ENCODE measurements around the gene RAB32. TPM values are rescaled to one million over a fixed set of nuclear protein-coding genes. Genes with fewer than 3 reads are reported as not detected.

Gene RAB32
- total RNA-seq, 2 donors from 2014 or later, result 19.8 to 20.5 TPM

DNA sequence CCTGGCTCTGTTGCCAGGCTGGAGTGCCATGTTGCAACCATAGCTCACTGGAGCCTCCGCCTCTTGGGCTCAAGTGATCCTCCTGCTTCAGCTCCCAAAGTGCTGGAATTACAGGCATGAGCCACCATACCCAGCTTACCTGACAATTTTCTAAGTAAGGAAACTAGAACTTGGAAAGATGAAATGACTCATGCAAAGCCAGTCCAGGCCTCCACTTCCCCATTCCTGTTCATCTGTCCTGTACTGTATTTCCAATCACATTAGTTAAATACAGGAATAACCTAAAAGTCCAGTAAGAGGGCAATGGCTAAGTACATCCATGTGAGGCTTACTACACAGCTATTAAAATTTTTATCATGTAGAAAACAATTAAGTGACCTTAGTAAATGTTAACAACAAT is 46.9 kb downstream of the RAB32 start:
- Mint-ChIP-seq H3K4me3 (no peak overlapping the region), H3K27ac (no peak overlapping the region), H3K36me3 (ENCODE audit: low read depth) (no peaks in the 10 kb centered on the region), H3K27me3 (ENCODE audit: insufficient read depth) (peaks cover 8% of the 10 kb centered on the region), H3K9me3 (no peaks in the 10 kb centered on the region), H3K4me1 (no peaks in the 10 kb centered on the region)
- H3K4me1 ChIP-seq (ENCODE audit: control insufficient read depth, insufficient read depth, low read length), result no peaks in the 10 kb centered on the region
- 90 to 100% methylated on average over 1 of the region's 1 CpG for WGBS, 2 experiments (ENCODE audit: insufficient coverage in 1 of 2, insufficient read length in 1 of 2)
- no peaks in the 10 kb centered on the region for H3K27me3 ChIP-seq (ENCODE audit: control insufficient read depth, insufficient read depth, low read length, poor library complexity, severe bottlenecking)
- H3K9me3 ChIP-seq (ENCODE audit: control insufficient read depth, low read length), result no peaks in the 10 kb centered on the region
- TF ChIP-seq, protein P1, sequence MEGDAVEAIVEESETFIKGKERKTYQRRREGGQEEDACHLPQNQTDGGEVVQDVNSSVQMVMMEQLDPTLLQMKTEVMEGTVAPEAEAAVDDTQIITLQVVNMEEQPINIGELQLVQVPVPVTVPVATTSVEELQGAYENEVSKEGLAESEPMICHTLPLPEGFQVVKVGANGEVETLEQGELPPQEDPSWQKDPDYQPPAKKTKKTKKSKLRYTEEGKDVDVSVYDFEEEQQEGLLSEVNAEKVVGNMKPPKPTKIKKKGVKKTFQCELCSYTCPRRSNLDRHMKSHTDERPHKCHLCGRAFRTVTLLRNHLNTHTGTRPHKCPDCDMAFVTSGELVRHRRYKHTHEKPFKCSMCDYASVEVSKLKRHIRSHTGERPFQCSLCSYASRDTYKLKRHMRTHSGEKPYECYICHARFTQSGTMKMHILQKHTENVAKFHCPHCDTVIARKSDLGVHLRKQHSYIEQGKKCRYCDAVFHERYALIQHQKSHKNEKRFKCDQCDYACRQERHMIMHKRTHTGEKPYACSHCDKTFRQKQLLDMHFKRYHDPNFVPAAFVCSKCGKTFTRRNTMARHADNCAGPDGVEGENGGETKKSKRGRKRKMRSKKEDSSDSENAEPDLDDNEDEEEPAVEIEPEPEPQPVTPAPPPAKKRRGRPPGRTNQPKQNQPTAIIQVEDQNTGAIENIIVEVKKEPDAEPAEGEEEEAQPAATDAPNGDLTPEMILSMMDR (conservative IDR thresholded peaks at IDR 0.05), result no peak
- no peaks in the 10 kb centered on the region for H3K36me3 ChIP-seq (ENCODE audit: control insufficient read depth, insufficient read depth, low read length)
- no peak overlapping the region for H3K27ac ChIP-seq (ENCODE audit: low read depth, low read length)
- H3K9ac ChIP-seq (ENCODE audit: extremely low read depth, low read length, poor library complexity, severe bottlenecking), result no peak overlapping the region
- no peak for DNase-seq
- no peak overlapping the region for H3K4me3 ChIP-seq (ENCODE audit: low read length)

DNA sequence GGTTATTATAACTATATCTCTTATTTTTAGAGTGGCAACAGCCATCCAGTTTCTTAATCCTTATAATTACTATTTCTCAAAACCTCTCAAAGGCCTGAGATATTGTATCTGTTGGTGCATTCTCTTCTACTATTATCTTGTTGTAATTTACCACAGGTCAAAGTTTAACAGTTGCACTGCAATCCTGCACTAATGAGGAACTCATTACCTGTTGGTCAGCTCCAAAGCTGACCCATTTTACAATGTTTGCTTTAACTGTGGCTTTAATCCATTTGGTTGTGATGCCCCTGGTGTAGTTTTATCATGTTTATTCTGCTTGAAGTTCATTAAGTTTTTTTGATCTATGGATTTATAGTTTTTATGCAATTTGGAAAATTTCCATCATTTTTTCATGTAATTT is 48.8 kb downstream of the RAB32 start:
- Histone ChIP-seq H3K27me3 (ENCODE audit: control insufficient read depth, insufficient read depth, low read length, poor library complexity, severe bottlenecking) (no peaks in the 10 kb centered on the region), H3K9me3 (ENCODE audit: control insufficient read depth, low read length) (no peaks in the 10 kb centered on the region)
- TF ChIP-seq, protein P1 (conservative IDR thresholded peaks at IDR 0.05), result no peak

DNA sequence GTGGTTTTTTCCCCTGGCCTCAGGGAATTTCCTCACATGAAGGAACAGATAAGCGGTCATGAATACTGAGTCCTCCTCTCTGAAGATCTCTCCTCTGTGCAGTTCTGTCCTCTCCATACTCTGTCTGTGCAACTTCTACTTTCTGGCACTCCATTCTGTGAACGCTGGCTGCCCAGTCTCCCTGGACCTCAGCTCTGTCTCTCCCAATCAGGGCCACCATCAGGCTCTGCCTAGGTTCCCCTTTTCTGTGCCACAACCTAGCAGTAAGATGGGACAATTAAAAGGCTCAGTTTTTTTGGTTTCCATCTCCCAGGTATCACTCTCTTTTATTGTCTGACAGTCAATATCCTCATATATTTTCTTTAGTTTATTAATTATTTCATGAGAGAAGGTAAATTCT is 50.4 kb downstream of the RAB32 start:
- no peak overlapping the region for H3K9ac ChIP-seq (ENCODE audit: extremely low read depth, low read length, poor library complexity, severe bottlenecking)
- no peaks in the 10 kb centered on the region for H3K36me3 ChIP-seq (ENCODE audit: control insufficient read depth, insufficient read depth, low read length)
- H3K27ac Mint-ChIP-seq, result no peak overlapping the region
- no peak overlapping the region for H3K27ac ChIP-seq (ENCODE audit: low read depth, low read length)
- TF ChIP-seq, protein P1 (conservative IDR thresholded peaks at IDR 0.05), result no peak
- no peak for DNase-seq
- H3K4me1 ChIP-seq (ENCODE audit: control insufficient read depth, insufficient read depth, low read length), result no peaks in the 10 kb centered on the region
- peaks cover 10% of the 10 kb centered on the region for H3K27me3 Mint-ChIP-seq (ENCODE audit: insufficient read depth)
- WGBS, 2 experiments (ENCODE audit: insufficient coverage in 1 of 2, insufficient read length in 1 of 2), result 94 to 95% methylated on average over 2 of the region's 2 CpGs
- H3K4me3 ChIP-seq (ENCODE audit: low read length), result no peak overlapping the region
- no peaks in the 10 kb centered on the region for H3K9me3 Mint-ChIP-seq
- H3K27me3 ChIP-seq (ENCODE audit: control insufficient read depth, insufficient read depth, low read length, poor library complexity, severe bottlenecking), result no peaks in the 10 kb centered on the region
- no peak overlapping the region for H3K4me3 Mint-ChIP-seq
- no peaks in the 10 kb centered on the region for H3K9me3 ChIP-seq (ENCODE audit: control insufficient read depth, low read length)
- no peaks in the 10 kb centered on the region for H3K4me1 Mint-ChIP-seq
- H3K36me3 Mint-ChIP-seq (ENCODE audit: low read depth), result no peaks in the 10 kb centered on the region

More for the DNA sequence above, 48.8 kb downstream of the RAB32 start:
- Mint-ChIP-seq H3K9me3 (no peaks in the 10 kb centered on the region), H3K4me3 (no peak overlapping the region), H3K27ac (no peak overlapping the region), H3K27me3 (ENCODE audit: insufficient read depth) (peaks cover 8% of the 10 kb centered on the region), H3K4me1 (no peaks in the 10 kb centered on the region), H3K36me3 (ENCODE audit: low read depth) (no peaks in the 10 kb centered on the region)
- H3K36me3 ChIP-seq (ENCODE audit: control insufficient read depth, insufficient read depth, low read length), result no peaks in the 10 kb centered on the region
- no peak overlapping the region for H3K9ac ChIP-seq (ENCODE audit: extremely low read depth, low read length, poor library complexity, severe bottlenecking)
- H3K27ac ChIP-seq (ENCODE audit: low read depth, low read length), result no peak overlapping the region
- DNase-seq, result no peak
- H3K4me1 ChIP-seq (ENCODE audit: control insufficient read depth, insufficient read depth, low read length), result no peaks in the 10 kb centered on the region
- no peak overlapping the region for H3K4me3 ChIP-seq (ENCODE audit: low read length)
